GM19240 (cell line): ENCODE measurements around the gene UBAC2.
A peak's percentile ranks its signal among the peaks of the same experiment; 100 is the strongest.
"Not testable (repeated sequence)": the region's sequence is repeated elsewhere in the genome, so short reads cannot be mapped to it uniquely, and the experiment has no call there.

Experiments used
- DNase-seq: peaks from one replicate; pipeline ENCODE4 v3.0.0; 2011; ENCODE audit warnings: low spot score; ENCODE audit not compliant: insufficient read length

UBAC2 gene

DNA sequence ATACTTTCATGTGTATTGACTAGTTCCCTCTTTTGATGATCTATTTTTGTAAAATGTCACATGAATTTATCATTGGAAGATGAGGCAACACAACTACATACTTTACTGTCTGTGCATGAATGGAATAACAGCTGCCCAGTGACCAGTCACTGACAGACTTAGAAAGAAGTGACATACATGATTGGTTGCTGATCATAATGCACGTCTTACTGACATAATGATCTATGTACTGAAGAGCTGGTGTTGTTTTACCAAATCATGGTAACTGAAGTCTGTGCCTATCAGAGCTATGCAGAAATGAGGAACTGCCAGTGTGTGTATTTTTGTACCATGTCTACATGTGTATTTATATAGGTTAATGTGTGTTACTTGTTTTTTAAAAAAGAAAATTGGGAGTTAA is 31.1 kb downstream of the UBAC2 start:
- no peak for DNase-seq

DNA sequence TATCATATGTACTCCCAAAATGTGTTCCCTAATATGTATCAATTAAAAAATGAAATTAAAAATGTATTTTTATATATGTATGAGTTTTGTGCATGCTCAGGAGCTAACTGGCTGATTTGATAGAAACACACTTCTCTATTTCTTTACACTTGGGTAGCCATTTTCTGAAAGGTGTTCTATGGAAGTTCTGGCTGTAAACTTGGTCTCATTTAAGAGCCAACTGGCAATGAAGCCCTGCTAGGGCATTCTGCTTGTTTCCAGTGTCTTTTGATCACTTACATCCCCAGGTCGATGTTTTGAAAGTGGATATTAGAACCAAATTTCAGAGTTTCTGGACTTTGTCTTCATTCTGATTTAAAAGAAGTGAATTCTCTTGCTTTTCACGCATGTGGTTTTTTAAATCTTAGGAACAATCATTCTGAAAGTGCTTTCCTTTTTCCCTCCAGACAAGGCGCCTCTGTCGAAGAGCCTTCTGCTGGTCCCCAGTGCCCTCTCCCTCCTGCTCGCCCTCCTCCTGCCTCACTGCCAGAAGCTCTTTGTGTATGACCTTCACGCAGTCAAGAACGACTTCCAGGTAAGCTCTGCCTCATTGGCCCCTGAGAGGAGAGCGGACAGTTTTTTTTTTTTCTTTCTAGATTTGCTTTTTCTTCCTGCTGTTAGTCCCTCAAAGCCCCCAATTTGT is 37.5 kb downstream of the UBAC2 start:
- peak; percentile 20 for DNase-seq

DNA sequence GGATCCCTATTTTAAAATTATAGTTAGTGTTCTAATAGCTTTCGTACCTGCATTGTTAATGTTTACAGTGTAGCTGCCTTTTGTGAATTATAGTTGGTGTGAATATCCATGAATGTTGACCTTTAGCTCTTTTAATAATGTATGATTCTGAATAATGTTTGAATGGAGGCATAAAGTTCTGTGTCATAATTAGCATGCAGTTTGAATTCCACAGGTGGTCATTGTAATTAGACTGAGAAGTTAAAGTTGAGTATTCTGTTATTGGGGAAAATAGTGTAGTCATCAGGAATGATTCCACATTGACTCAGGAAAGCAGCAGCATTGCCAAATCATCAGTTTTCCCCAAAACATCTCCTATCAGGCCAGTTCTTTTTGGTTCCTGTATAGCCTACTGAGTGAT is 45.4 kb downstream of the UBAC2 start:
- DNase-seq = no peak

- DNase-seq = not testable (repeated sequence)
These were observed 48.5 kb downstream of the UBAC2 start for GRCh38 chr13:99249178-99249577.

GRCh38 chr13:99249606-99250005 is 49.0 kb downstream of the UBAC2 start:
- not testable (repeated sequence) for DNase-seq

DNA sequence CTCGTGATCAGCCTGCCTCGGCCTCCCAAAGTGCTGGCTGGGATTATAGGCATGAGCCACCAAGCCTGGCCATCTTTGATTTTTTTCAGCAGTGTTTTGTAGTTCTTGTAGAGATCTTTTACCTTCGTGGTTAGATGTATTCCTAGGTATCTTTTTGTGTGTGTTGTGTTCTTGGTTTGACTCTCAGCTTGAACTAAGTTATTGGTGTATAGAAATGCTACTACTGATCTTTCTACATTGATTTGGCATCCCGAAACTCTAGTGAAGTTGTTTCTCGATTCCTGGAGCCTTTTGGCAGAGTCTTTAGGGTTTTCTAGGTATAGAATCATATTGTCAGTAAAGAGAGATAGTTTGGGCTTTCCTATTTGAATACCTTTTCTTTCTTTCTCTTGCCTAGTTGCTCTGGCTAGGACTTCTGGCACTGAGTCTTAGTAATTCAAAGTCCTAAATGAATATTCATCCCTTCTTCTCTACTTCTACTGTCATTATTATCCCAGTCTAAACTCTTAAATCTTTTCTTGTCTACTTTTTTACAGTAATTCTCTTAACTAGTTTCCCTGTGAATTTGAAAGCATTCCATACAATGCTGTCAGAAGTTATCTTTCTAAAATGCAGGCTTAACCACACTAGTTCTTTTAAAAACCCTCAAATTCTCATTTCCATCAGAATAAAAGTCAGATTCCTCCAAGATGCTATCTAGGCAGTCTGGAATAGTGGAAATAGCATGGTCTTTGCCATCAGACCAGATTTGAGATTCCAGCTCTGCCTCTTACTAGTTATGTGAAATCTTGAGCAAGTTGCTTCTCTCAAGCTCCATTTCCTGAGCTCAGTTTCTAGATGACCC is 50.5 kb downstream of the UBAC2 start:
- no peak for DNase-seq

DNA sequence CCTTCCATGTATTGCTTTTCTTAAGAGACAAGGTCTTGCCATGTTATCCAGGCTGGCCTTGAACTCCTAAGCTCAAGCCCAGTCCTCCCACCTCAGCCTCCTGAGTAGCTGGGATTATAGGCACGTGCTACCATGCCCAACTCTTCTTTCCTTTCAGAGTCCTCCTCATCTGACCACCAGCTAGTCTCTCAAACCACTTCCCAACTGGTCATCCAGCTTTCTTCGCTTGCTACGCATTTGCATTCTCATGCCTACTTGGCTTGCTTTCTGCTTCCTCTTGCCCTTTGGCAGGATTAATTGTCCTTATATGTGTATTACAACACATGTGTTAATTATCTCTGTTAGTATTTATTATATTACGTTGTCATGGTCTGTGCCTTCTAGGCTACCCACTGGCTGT is 51.3 kb downstream of the UBAC2 start:
- DNase-seq = no peak

DNA sequence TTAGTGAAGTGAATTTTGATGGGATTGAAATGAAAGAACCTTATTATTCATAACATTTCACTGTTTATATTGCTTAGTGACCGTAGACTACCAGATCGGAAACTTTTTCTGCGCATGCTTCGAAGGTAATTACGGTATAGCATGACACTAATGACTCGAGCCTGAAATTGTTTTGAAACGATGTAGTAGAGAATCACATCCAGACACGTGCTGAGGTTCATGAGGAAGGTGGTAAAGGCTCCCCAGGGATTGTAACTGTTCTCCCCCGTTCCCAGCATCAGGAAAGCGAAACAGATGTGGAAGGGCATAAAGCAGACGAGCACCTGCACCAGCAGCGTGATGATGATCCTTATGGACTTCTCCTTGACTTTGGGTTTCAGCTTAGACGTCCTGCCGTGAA is 54.2 kb downstream of the UBAC2 start:
- DNase-seq = no peak

- DNase-seq = no peak
These were observed 54.6 kb downstream of the UBAC2 start for GRCh38 chr13:99255271-99255670.

GRCh38 chr13:99256283-99256682 is 55.6 kb downstream of the UBAC2 start:
- no peak for DNase-seq

GRCh38 chr13:99256709-99257108 is 56.1 kb downstream of the UBAC2 start:
- DNase-seq = no peak

GRCh38 chr13:99257291-99257690 is 56.6 kb downstream of the UBAC2 start:
- DNase-seq = no peak

DNA sequence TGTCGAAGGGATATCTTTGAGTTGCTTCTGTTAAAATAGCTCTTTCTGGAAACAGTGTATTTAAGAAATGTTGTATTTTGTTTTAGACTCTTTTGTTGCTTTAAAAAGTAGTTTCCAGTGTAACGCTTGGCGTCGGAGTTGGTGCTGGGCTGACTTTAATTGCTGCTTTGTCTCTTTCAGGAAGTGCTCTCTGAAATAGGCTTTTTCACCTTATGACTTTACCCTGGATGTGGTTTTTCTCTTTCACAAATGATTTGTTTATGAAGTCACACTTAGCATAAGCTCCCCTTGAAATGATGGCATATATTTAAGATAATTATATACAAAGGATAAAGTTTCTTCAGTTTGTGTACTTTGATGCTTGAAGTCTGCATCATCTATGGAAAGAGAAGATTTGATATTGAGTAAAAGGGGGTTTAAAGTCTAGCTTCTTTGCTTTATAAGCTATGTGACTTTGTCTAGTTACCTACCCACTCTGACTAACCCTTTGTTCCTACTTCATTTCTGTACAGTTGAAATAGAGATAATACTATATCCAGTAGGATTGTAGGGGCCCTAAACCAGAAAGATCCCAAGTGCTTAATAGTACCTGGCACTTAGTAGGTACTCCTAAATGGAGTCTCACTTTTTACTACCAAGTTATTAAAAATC is 57.7 kb downstream of the UBAC2 start, which contains the start of gene GPR18:
TSS of gene GPR18 (minus strand) at position 170 of the 651 bp plus-strand sequence. CDS start 2,507 bp downstream, outside the sequence.
- peak; percentile 19 for DNase-seq

GRCh38 chr13:99258946-99259345 is 58.3 kb downstream of the UBAC2 start:
- DNase-seq = peak; percentile 20

DNA sequence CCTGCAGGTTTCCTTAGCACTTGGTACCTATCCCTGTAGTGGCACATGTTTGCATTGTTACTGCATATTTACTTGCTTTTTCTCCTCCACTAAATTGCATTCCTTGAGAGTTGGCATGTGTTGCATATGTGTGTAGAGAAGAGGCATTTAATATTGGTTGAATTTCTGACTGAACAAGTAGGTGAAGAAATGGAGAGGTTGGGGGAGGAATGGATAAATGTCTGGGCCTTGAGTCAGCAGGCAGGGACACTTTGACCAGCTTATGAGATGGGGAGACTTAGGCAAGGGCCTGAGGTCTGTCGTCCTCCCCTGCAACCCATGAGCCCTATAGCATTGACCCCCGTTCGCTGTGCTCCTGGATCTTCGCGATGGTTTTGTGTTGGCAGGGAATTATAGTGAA is 59.6 kb downstream of the UBAC2 start:
- DNase-seq = no peak

DNA sequence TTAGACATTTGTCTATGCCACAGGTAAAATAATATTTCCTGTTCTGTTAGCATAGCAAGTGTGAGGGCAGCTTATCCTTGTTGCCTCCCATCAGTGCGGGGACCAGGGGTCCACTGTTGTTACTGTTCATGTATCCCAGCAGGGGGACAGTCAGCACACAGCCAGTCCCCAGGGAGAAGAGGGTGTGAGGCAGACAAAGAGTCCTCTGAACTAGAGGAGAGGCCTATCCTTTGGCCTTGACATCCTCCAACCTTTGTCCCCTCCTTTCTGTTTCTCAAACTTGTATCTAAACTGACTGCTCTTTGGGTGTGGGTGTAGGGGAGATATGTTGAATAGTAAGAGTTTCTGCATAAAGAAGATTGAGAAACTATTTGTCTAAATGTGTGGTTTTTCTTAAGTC is 60.4 kb downstream of the UBAC2 start:
- no peak for DNase-seq

- no peak for DNase-seq
These were observed 62.6 kb downstream of the UBAC2 start for GRCh38 chr13:99263126-99263785.

DNA sequence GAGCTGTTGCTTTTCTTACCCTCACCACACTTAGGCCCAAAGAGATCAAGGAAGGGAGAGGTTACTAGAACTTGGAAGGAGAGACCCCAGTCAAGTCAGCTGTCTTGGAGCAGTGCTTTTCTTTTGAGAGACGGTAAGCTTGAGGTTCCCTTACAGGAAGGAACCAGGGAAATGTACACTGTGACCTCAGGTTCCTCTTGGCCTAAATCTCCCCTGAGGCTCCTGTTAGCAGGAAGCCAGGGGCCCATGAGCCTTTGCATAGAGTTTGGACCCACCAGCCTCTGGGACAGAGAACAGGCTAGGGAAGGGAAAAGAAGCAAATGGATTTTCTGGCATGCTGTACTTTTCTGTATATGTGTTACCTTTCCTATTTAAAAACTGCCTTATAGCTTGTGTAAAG is 63.4 kb downstream of the UBAC2 start:
- no peak for DNase-seq

DNA sequence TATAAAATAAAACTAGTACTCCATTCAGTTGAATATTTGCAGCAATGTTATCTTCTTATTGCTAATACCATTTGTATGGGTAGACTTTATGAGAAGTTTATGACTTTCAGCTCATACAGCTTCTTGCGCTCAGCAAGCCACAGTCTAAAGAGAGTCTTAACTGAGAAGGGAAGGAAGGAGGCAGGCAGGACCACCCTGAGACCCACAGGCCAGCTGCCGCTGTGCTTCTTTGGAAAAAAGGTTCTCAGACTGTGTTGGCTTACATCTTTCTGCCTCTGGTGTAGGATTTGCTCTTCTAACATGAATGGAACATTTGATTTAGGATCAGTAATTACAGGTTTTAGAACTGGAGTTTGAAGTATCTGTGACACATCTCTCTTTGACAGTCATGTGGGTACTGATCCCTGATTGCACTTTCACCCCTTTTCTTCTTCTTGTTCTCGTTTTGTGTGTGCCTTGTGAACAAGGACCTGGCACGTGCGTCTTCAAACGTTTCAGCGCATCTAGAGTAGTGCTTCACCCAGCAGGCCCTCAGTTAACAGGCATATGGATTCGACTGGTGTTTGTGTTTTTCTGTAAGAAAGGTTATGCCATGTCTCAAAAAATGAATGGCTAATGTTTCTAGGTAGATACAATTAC is 64.6 kb downstream of the UBAC2 start:
- no peak for DNase-seq

GRCh38 chr13:99265821-99266426 is 65.3 kb downstream of the UBAC2 start:
- DNase-seq = no peak

DNA sequence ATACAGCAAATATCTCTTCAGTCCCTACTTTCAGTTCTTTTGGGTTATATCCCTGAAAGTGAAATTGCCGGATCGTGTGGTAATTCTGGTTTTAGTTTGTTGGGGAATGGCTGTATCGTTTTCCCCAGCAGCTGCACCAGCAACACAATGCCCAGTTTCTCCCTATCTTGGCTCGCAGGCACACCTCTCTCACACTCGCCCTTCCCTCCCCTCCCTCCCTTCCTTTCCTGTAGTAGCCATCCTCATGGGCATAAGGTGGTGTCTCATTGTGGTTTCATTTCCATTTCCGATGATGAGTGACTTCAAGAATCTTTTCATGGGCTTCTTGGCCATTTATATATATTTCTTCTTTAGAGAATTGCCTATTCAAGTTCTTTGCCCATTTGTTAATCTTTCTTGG is 66.2 kb downstream of the UBAC2 start:
- DNase-seq = no peak
